ENCODE data around the gene HMSD. TPM values are rescaled to one million over a fixed set of nuclear protein-coding genes. Genes with fewer than 3 reads are reported as not detected.

HMSD gene
- total and polyA plus RNA-seq, 2 donors (not counting 3 experiments of a cell fraction or from before 2014, with no cell fraction given), result 0.08 TPM; not detected in 1

DNA sequence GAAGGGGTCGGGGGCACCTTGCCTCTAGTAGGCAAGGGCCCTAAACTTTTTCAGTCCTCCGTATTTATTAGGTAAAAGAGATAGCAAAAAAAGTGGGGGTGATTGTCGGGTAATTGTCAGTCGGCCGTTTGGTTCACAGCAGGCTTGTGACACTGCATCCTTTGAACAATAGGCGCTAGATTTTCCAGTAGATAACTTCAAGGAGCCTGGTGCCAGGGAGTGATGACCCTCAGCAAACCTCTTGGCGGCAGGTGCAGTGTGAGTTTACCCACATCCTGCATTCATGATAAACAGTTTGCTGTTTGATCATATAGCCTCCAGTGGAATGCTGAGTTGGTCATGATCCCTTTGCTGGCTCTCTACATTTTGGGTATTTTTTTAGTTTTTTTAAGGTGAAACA is 43.6 kb downstream of the HMSD start:
- H3K36me3 ChIP-seq (ENCODE audit: control insufficient read depth in 2 of 2, extremely low read depth in 1 of 2, insufficient read depth in 2 of 2, low read length in 2 of 2), result peaks cover under 1 to 4% of the 10 kb centered on the region in 2 experiments
- POLR2A ChIA-PET, result no interaction called here
- intact Hi-C loops (cut with micrococcal nuclease), result loop anchor here (5.0 kb wide), 1 partner anchor 475 kb away; no protein-coding TSS in a partner anchor

More for the DNA sequence above, 43.6 kb downstream of the HMSD start:
- Histone ChIP-seq H3K79me2 (ENCODE audit: control insufficient read depth, insufficient read depth, low read length) (no peaks in the 10 kb centered on the region), H4K20me1 (replicated peaks; ENCODE audit: control insufficient read depth, extremely low read depth, insufficient read depth, low read length) (no peaks in the 10 kb centered on the region), H2AFZ (ENCODE audit: low read depth, low read length) (no peak overlapping the region), H3K4me1 (ENCODE audit: control insufficient read depth, extremely low read depth, insufficient read depth, low read length) (no peaks in the 10 kb centered on the region), H3K9ac (replicated peaks; ENCODE audit: extremely low read depth, insufficient read depth, low read length) (no peak overlapping the region), H3K9me3 (replicated peaks; ENCODE audit: control insufficient read depth, insufficient read depth, low read length) (peaks cover 3% of the 10 kb centered on the region), H3K27me3 (ENCODE audit: control insufficient read depth in 2 of 2, insufficient read depth in 2 of 2, low read length in 2 of 2) (no peaks in the 10 kb centered on the region), H3K27ac (ENCODE audit: insufficient read depth, low read depth, low read length) (no peak overlapping the region), H3K4me3 (replicated peaks in 1 of 3; ENCODE audit: insufficient read depth in 1 of 3, low read depth in 1 of 3, low read length in 3 of 3) (no peak overlapping the region), H3K9me1 (replicated peaks; ENCODE audit: control insufficient read depth, extremely low read depth, insufficient read depth, low read length) (no peaks in the 10 kb centered on the region), H3K4me2 (ENCODE audit: insufficient read depth, low read length) (no peak overlapping the region)
- no peak for FAIRE-seq
- no peak for DNase-seq (ENCODE audit: low read depth, low spot score)
- BruUV-seq (replicated peaks), result no TSS peak
- TF ChIP-seq GATA2 (IDR thresholded peaks at IDR 0.05; ENCODE audit: insufficient read depth, insufficient read length, low read depth, low read length) (no peak), POLR2AphosphoS5 (IDR thresholded peaks at IDR 0.05; ENCODE audit: insufficient read depth, low read depth, low read length) (no peak), FOS (IDR thresholded peaks at IDR 0.05; ENCODE audit: borderline replicate concordance, insufficient read depth, low read length) (no peak), CTCF (IDR thresholded peaks at IDR 0.05; ENCODE audit: extremely low read depth in 1 of 2, insufficient read depth in 1 of 2, low read depth in 1 of 2, low read length in 2 of 2) (no peak), EZH2 (IDR thresholded peaks at IDR 0.05; ENCODE audit: borderline replicate concordance, low read depth, low read length, severe bottlenecking) (no peak), POLR2A (IDR thresholded peaks at IDR 0.05; ENCODE audit: low read depth, low read length) (no peak), JUN (IDR thresholded peaks at IDR 0.05; ENCODE audit: borderline replicate concordance, insufficient read depth, insufficient read length, low read depth) (no peak), MYC (IDR thresholded peaks at IDR 0.05; ENCODE audit: low read depth, low read length) (no peak)
- TF ChIP-seq, protein P1, sequence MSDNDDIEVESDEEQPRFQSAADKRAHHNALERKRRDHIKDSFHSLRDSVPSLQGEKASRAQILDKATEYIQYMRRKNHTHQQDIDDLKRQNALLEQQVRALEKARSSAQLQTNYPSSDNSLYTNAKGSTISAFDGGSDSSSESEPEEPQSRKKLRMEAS (IDR thresholded peaks at IDR 0.05; ENCODE audit: insufficient read depth, insufficient read length), result no peak
- CTCF ChIA-PET, result interaction anchor here (0.7 kb wide), 1 partner anchor 9 kb away, joined by 3 read pairs; no protein-coding TSS in a partner anchor
- dilution Hi-C loops (cut with MboI; ENCODE audit: extremely low pct_ligation_motif_present, low sequenced_read_pairs), result no loop called here
